AG09309 (cell line): Measurements from ENCODE around the gene ACACB.

ENCODE experiments used
- DNase-seq: peaks from one replicate; pipeline ENCODE4 v3.0.0-alpha.2; 2010; ENCODE audit warnings: low read depth
- H3K4me3 ChIP-seq: 2 replicates; pipeline ENCODE4 v1.5.1; 2011; ENCODE audit warnings: mild to moderate bottlenecking, low read depth, low read length, moderate library complexity; ENCODE audit not compliant: control insufficient read depth
- CTCF ChIP-seq: IDR thresholded peaks from 2 replicates; pipeline ENCODE4 v1.5.1; 2011; ENCODE audit warnings: mild to moderate bottlenecking, low read depth, low read length, inconsistent platforms; ENCODE audit not compliant: insufficient read depth, control insufficient read depth; ENCODE audit errors: missing control alignments

Gene ACACB

GRCh38 chr12:109212460-109213115, 96.2 kb downstream of the ACACB start:
- no peak for TF ChIP-seq CTCF
- H3K4me3 ChIP-seq = no peak overlapping the region
- DNase-seq = no peak

DNA sequence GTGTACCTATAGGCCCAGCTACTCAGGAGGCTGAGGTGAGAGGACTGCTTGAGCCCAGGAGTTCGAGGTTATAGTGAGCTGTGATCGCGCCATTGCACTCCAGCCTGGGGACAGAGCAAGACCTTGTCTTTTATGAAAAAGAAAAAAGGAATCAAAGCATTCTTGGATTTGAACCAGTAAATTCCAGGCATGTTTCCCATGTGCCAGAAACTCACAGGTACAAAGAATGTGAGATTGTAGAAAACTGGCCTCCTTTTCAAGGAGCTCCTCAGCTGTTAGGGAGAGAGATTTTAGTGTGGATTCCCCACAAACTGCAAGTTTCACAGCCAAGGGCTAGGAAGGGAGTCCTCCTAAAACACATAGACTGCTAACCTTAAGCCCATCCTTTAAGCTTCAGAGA, 97.7 kb downstream of the ACACB start:
- no peak for DNase-seq
- no peak for TF ChIP-seq CTCF

DNA sequence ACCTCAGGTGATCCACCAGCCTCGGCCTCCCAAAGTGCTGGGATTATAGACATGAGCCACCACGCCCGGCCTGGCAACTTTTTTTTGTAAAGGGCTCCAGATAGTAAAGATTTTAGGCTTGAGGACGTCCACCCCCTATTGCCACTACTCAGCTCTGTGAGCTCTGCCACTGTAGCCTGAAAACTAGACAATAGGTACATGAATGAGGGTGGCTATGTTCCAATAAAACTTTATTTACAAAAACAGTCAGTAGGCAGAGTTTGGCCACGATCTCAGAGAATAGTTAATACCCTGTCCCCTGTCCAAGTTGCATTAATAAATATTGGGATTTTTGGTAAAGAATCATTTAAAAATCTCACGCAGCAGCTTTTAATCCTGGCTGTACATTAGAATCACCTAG, 102.6 kb downstream of the ACACB start:
- DNase-seq = no peak
- no peak for TF ChIP-seq CTCF
- no peak overlapping the region for H3K4me3 ChIP-seq

More for the DNA sequence above, 97.7 kb downstream of the ACACB start:
- no peak overlapping the region for H3K4me3 ChIP-seq

DNA sequence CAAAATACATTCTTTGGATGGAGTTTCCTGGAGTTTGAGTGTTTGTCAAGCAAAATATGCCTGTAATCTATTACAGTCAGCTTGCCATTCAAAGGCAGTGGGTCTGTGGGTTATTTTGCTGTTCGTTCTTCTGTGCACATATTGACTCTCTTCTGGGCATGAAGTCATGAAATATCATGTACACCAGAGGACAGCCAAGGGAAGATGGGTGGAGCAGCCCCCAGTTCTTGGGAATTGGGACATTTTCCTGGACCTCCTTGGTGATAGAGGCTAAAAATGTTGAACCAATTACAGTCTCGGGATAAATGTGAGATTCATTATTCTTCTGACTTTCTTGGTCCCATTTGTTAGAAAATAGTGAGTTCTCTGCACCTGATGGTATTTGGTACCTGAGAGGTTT, 103.6 kb downstream of the ACACB start:
- DNase-seq = no peak

GRCh38 chr12:109221277-109221931, 105.0 kb downstream of the ACACB start:
- TF ChIP-seq CTCF = no peak
- no peak for DNase-seq
- H3K4me3 ChIP-seq = no peak overlapping the region

More for the DNA sequence above, 103.6 kb downstream of the ACACB start:
- H3K4me3 ChIP-seq = no peak overlapping the region
- no peak for TF ChIP-seq CTCF

GRCh38 chr12:109222062-109222461, 105.7 kb downstream of the ACACB start:
- DNase-seq = no peak
- no peak overlapping the region for H3K4me3 ChIP-seq
- no peak for TF ChIP-seq CTCF

DNA sequence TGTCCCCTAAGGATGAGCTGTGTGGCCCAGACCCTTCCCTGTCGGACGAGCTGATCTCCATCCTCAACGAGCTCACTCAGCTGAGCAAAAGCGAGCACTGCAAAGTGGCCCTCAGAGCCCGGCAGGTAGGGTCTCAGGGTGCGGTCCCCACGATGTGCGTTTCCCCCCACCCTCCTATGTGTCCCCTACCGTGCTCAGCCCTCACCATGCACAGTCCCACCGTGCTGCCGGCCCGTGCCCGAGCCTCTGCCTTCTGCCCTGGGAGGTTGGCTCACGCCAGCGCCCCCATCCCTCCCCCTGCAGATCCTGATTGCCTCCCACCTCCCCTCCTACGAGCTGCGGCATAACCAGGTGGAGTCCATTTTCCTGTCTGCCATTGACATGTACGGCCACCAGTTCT, 106.1 kb downstream of the ACACB start:
- H3K4me3 ChIP-seq = no peak overlapping the region
- no peak for DNase-seq
- TF ChIP-seq CTCF = no peak
